Fibroblast of lung (primary cell): ENCODE results near the gene EGLN2. TPM values are rescaled to one million over a fixed set of nuclear protein-coding genes. Genes with fewer than 3 reads are reported as not detected.
A peak's percentile ranks its signal among the peaks of the same experiment; 100 is the strongest.

Source experiments
- DNase-seq, 2 donors: peaks; one replicate each; pipeline versions ENCODE4 v3.0.0 to v3.0.0-alpha.2; 2010; ENCODE audit warnings: low read depth in 2 of 2
- H2AFZ ChIP-seq: 2 replicates; pipeline ENCODE4 v1.5.1; 2012; ENCODE audit warnings: low read length, control low read depth, inconsistent platforms
- H3K27ac ChIP-seq: 2 replicates; pipeline ENCODE4 v1.5.1; 2011; ENCODE audit warnings: low read length, control low read depth; ENCODE audit not compliant: insufficient read depth
- H3K27me3 ChIP-seq: 2 replicates; pipeline ENCODE4 v1.5.1; 2011; ENCODE audit warnings: mild to moderate bottlenecking, low read length; ENCODE audit not compliant: control insufficient read depth, insufficient read depth
- H3K36me3 ChIP-seq: 2 replicates; pipeline ENCODE4 v1.5.1; 2011; ENCODE audit warnings: low read length; ENCODE audit not compliant: control insufficient read depth, insufficient read depth
- H3K4me1 ChIP-seq: 2 replicates; pipeline ENCODE4 v1.5.1; 2011; ENCODE audit warnings: low read length; ENCODE audit not compliant: control insufficient read depth, insufficient read depth; ENCODE audit errors: extremely low read depth
- H3K4me2 ChIP-seq: 2 replicates; pipeline ENCODE4 v1.5.1; 2011; ENCODE audit warnings: low read length, control low read depth; ENCODE audit not compliant: insufficient read depth; ENCODE audit errors: extremely low read depth
- H3K4me3 ChIP-seq, 4 experiments: fragments of 200-600 bp in 1 of 4; sonication (generic) in 1 of 4; replicated peaks in 1 of 4; 2 replicates each; pipeline ENCODE4 v1.5.1; 2011 to 2016; ENCODE audit warnings: low read length in 4 of 4, low read depth in 3 of 4, mild to moderate bottlenecking in 3 of 4, control low read depth in 2 of 4, inconsistent platforms in 1 of 4, mixed read lengths in 1 of 4; ENCODE audit not compliant: insufficient read depth in 1 of 4; ENCODE audit errors: control extremely low read depth in 1 of 4
- H3K79me2 ChIP-seq: 2 replicates; pipeline ENCODE4 v1.5.1; 2012; ENCODE audit warnings: mild to moderate bottlenecking, low read length, inconsistent platforms; ENCODE audit not compliant: control insufficient read depth, insufficient read depth
- H3K9ac ChIP-seq: 2 replicates; pipeline ENCODE4 v1.5.1; 2011; ENCODE audit warnings: mild to moderate bottlenecking, low read length, control low read depth; ENCODE audit not compliant: insufficient read depth
- H3K9me3 ChIP-seq: 2 replicates; pipeline ENCODE4 v1.5.1; 2012; ENCODE audit warnings: low read depth, low read length; ENCODE audit not compliant: control insufficient read depth, insufficient read depth
- H4K20me1 ChIP-seq: 2 replicates; pipeline ENCODE4 v1.5.1; 2011; ENCODE audit warnings: low read length; ENCODE audit not compliant: control insufficient read depth, insufficient read depth; ENCODE audit errors: extremely low read depth
- EZH2 ChIP-seq: IDR thresholded peaks from 2 replicates; pipeline ENCODE4 v1.5.1; 2012; ENCODE audit warnings: low read length, control low read depth, mild to moderate bottlenecking; ENCODE audit errors: missing control alignments
- polyA plus RNA-seq, 2 donors: library from polyadenylated mRNA; depleted of rRNA in 1 of 2; stranded (reverse) in 1 of 2; unstranded in 1 of 2; fragments of >200 nt; gene quantifications; 2 replicates each; pipeline ENCODE4 v1.2.1, GENCODE V29; 2011 to 2012; ENCODE audit warnings: missing spikeins in 1 of 2
- total RNA-seq: library from RNA; depleted of rRNA; stranded (reverse); fragments of >200 nt; gene quantifications from 2 replicates; pipeline ENCODE4 v1.2.1, GENCODE V29; 2014
- TF ChIP-seq, protein P1 (sequence below), 2 donors: IDR thresholded peaks in 1 of 2; conservative IDR thresholded peaks in 1 of 2; 1 replicate in 1 of 2; 2 replicates in 1 of 2; pipeline ENCODE4 v1.5.1; 2011 to 2012; ENCODE audit warnings: low read length in 2 of 2, control low read depth in 1 of 2, inconsistent platforms in 1 of 2, low read depth in 1 of 2, mild to moderate bottlenecking in 1 of 2

The EGLN2 gene
- total and polyA plus RNA-seq, 2 donors (not counting 1 experiment from before 2014, with no cell fraction given): 27.3 to 106 TPM

DNA sequence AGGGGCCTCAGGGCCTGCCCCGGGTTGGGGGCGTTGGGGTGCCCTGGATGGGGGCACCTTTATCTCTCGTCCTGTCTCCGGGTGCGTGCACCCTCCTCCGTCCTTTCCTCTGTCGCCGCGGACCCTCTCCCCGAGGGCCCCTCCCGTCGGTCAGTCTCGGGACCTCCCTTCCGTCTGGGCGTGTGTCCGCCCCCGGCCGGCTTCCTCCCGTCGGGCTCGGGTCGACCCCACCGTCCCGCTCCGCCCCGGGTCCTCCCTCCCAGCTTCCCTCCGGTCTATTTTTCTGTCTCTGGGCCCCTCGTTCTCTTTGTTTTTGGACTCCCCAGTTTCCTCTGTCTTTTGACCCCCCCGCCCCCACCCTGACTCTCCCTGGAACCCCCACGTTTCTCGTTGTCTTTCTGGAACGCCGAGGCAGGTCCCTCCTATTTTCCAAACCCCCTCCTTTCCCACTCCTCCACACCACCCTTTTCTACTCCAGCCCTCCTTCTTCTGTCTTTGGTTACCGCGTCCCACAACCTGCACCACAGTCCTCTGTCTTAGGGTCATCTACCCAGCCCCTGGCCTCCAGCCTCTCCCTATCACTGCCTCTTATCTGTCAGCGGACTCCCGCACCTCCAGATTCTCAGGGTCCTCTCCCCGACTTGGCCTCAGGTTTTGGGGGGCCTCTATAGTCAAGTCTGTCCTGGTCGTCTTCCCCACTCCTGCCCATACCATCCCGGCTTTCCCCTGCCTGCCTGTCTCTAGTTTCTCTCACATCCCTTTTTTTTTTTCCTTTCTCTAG is 757 bp downstream of the EGLN2 start:
- DNase-seq: no peak
- peak overlapping the region; percentile 67 for H3K27ac ChIP-seq
- peaks cover 53% of the 10 kb centered on the region for H3K79me2 ChIP-seq
- no peaks in the 10 kb centered on the region for H3K9me3 ChIP-seq
- H2AFZ ChIP-seq: no peak overlapping the region
- no peaks in the 10 kb centered on the region for H3K27me3 ChIP-seq
- H3K9ac ChIP-seq: peak overlapping the region; percentile 79
- H3K4me1 ChIP-seq: peaks cover 39% of the 10 kb centered on the region
- peak overlapping the region; percentile 92 for H3K4me2 ChIP-seq
- H3K4me3 ChIP-seq: peak overlapping the region; percentile 71 to 83 (median 80)
- peaks cover 20% of the 10 kb centered on the region for H3K36me3 ChIP-seq
- TF ChIP-seq, protein P1, sequence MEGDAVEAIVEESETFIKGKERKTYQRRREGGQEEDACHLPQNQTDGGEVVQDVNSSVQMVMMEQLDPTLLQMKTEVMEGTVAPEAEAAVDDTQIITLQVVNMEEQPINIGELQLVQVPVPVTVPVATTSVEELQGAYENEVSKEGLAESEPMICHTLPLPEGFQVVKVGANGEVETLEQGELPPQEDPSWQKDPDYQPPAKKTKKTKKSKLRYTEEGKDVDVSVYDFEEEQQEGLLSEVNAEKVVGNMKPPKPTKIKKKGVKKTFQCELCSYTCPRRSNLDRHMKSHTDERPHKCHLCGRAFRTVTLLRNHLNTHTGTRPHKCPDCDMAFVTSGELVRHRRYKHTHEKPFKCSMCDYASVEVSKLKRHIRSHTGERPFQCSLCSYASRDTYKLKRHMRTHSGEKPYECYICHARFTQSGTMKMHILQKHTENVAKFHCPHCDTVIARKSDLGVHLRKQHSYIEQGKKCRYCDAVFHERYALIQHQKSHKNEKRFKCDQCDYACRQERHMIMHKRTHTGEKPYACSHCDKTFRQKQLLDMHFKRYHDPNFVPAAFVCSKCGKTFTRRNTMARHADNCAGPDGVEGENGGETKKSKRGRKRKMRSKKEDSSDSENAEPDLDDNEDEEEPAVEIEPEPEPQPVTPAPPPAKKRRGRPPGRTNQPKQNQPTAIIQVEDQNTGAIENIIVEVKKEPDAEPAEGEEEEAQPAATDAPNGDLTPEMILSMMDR (conservative IDR thresholded peaks at IDR 0.05 in 1 of 2, IDR thresholded peaks at IDR 0.05 in 1 of 2; ENCODE audit: low read depth in 1 of 2, low read length in 2 of 2): no peak
- no peak for TF ChIP-seq EZH2
- peaks cover 4% of the 10 kb centered on the region for H4K20me1 ChIP-seq

DNA sequence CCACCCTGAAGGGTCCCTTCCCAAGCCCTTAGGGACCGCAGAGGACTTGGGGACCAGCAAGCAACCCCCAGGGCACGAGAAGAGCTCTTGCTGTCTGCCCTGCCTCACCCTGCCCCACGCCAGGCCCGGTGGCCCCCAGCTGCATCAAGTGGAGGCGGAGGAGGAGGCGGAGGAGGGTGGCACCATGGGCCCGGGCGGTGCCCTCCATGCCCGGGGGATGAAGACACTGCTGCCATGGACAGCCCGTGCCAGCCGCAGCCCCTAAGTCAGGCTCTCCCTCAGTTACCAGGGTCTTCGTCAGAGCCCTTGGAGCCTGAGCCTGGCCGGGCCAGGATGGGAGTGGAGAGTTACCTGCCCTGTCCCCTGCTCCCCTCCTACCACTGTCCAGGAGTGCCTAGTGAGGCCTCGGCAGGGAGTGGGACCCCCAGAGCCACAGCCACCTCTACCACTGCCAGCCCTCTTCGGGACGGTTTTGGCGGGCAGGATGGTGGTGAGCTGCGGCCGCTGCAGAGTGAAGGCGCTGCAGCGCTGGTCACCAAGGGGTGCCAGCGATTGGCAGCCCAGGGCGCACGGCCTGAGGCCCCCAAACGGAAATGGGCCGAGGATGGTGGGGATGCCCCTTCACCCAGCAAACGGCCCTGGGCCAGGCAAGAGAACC is 1.5 kb downstream of the EGLN2 start:
- peak overlapping the region; percentile 71 to 83 (median 80) for H3K4me3 ChIP-seq
- peaks cover 22% of the 10 kb centered on the region for H3K36me3 ChIP-seq
- H3K4me1 ChIP-seq: peaks cover 41% of the 10 kb centered on the region
- peaks cover 60% of the 10 kb centered on the region for H3K79me2 ChIP-seq
- H3K9me3 ChIP-seq: no peaks in the 10 kb centered on the region
- no peak overlapping the region for H2AFZ ChIP-seq
- peak overlapping the region; percentile 92 for H3K4me2 ChIP-seq
- no peak for TF ChIP-seq EZH2
- TF ChIP-seq, protein P1 (conservative IDR thresholded peaks at IDR 0.05 in 1 of 2, IDR thresholded peaks at IDR 0.05 in 1 of 2; ENCODE audit: low read depth in 1 of 2, low read length in 2 of 2): no peak
- peaks cover 4% of the 10 kb centered on the region for H4K20me1 ChIP-seq
- peak overlapping the region; percentile 67 for H3K27ac ChIP-seq
- H3K27me3 ChIP-seq: no peaks in the 10 kb centered on the region
- no peak for DNase-seq
- no peak overlapping the region for H3K9ac ChIP-seq

DNA sequence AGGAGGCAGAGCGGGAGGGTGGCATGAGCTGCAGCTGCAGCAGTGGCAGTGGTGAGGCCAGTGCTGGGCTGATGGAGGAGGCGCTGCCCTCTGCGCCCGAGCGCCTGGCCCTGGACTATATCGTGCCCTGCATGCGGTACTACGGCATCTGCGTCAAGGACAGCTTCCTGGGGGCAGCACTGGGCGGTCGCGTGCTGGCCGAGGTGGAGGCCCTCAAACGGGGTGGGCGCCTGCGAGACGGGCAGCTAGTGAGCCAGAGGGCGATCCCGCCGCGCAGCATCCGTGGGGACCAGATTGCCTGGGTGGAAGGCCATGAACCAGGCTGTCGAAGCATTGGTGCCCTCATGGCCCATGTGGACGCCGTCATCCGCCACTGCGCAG is 2.0 kb downstream of the EGLN2 start:
- Histone ChIP-seq H4K20me1 (peaks cover 4% of the 10 kb centered on the region), H3K4me3 (peak overlapping the region; percentile 22 to 83 (median 80)), H3K36me3 (peaks cover 24% of the 10 kb centered on the region), H3K79me2 (peaks cover 65% of the 10 kb centered on the region), H3K4me1 (peaks cover 45% of the 10 kb centered on the region), H3K27me3 (no peaks in the 10 kb centered on the region), H3K4me2 (peak overlapping the region; percentile 92), H3K27ac (no peak overlapping the region), H3K9me3 (no peaks in the 10 kb centered on the region), H3K9ac (no peak overlapping the region), H2AFZ (no peak overlapping the region)
- TF ChIP-seq, protein P1 (conservative IDR thresholded peaks at IDR 0.05 in 1 of 2, IDR thresholded peaks at IDR 0.05 in 1 of 2; ENCODE audit: low read depth in 1 of 2, low read length in 2 of 2): no peak
- no peak for TF ChIP-seq EZH2
- no peak for DNase-seq
